ENCODE measurements around the gene NHSL2.

The NHSL2 gene

DNA sequence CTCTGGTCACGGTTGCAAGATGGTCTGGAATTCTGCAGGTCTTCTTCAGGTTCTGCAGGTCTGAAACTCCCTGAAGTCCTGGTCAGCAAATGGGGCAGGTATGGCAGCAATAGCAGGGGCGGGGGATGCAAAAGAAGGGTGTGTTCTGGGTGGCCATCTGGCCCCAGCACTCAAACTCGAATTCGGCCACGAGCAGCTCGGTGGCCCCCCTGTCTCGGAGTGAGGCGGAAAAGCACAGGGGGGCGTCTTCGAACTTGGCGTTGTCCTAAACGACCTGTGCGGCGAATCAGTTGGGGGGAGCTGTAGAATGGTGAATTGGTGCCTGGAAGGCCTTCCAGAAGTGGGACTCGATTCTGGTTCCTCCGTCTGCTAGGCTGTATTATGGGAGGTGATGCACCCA lies 219.0 kb downstream of the NHSL2 start:
- TF ChIP-seq, protein P1, sequence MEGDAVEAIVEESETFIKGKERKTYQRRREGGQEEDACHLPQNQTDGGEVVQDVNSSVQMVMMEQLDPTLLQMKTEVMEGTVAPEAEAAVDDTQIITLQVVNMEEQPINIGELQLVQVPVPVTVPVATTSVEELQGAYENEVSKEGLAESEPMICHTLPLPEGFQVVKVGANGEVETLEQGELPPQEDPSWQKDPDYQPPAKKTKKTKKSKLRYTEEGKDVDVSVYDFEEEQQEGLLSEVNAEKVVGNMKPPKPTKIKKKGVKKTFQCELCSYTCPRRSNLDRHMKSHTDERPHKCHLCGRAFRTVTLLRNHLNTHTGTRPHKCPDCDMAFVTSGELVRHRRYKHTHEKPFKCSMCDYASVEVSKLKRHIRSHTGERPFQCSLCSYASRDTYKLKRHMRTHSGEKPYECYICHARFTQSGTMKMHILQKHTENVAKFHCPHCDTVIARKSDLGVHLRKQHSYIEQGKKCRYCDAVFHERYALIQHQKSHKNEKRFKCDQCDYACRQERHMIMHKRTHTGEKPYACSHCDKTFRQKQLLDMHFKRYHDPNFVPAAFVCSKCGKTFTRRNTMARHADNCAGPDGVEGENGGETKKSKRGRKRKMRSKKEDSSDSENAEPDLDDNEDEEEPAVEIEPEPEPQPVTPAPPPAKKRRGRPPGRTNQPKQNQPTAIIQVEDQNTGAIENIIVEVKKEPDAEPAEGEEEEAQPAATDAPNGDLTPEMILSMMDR (IDR thresholded peaks at IDR 0.05; ENCODE audit: insufficient read depth, low read length, missing control alignments) = no peak
- POLR2A ChIA-PET = no interaction called here
- CTCF ChIA-PET = interaction anchor here (1.0 to 10.8 kb wide), 5 partner anchors 9 to 132 kb away, joined by 3 to 155 read pairs (median 4); no protein-coding TSS in a partner anchor

GRCh38 chrX:72130156-72130761 lies 219.6 kb downstream of the NHSL2 start:
- DNase-seq (ENCODE audit: low read depth, low spot score) = no peak
- ChIA-PET POLR2A (no interaction called here), CTCF (interaction anchor here (1.0 to 10.8 kb wide), 5 partner anchors 9 to 132 kb away, joined by 3 to 155 read pairs (median 4); no protein-coding TSS in a partner anchor)
- TF ChIP-seq, protein P1 (IDR thresholded peaks at IDR 0.05; ENCODE audit: insufficient read depth, low read length, missing control alignments) = no peak
- no peak overlapping the region for H3K4me3 ChIP-seq (ENCODE audit: low read depth, low read length)

More for the DNA sequence above, 219.0 kb downstream of the NHSL2 start:
- no peak for DNase-seq (ENCODE audit: low read depth, low spot score)
- no peak overlapping the region for H3K4me3 ChIP-seq (ENCODE audit: low read depth, low read length)

- peak overlapping the region; percentile 52 for H3K4me3 ChIP-seq (ENCODE audit: low read depth, low read length)
- no peak for DNase-seq (ENCODE audit: low read depth, low spot score)
- CTCF ChIA-PET = interaction anchor here (1.0 to 10.8 kb wide), 5 partner anchors 10 to 133 kb away, joined by 3 to 155 read pairs (median 9); no protein-coding TSS in a partner anchor
- POLR2A ChIA-PET = interaction anchor here (1.4 to 1.8 kb wide), 2 partner anchors 50 to 141 kb away, joined by 4 to 6 read pairs; partner anchors contain the start of gene PIN4
- TF ChIP-seq, protein P1 (IDR thresholded peaks at IDR 0.05; ENCODE audit: insufficient read depth, low read length, missing control alignments) = no peak
Measured at GRCh38 chrX:72130762-72131250, 220.2 kb downstream of the NHSL2 start.

DNA sequence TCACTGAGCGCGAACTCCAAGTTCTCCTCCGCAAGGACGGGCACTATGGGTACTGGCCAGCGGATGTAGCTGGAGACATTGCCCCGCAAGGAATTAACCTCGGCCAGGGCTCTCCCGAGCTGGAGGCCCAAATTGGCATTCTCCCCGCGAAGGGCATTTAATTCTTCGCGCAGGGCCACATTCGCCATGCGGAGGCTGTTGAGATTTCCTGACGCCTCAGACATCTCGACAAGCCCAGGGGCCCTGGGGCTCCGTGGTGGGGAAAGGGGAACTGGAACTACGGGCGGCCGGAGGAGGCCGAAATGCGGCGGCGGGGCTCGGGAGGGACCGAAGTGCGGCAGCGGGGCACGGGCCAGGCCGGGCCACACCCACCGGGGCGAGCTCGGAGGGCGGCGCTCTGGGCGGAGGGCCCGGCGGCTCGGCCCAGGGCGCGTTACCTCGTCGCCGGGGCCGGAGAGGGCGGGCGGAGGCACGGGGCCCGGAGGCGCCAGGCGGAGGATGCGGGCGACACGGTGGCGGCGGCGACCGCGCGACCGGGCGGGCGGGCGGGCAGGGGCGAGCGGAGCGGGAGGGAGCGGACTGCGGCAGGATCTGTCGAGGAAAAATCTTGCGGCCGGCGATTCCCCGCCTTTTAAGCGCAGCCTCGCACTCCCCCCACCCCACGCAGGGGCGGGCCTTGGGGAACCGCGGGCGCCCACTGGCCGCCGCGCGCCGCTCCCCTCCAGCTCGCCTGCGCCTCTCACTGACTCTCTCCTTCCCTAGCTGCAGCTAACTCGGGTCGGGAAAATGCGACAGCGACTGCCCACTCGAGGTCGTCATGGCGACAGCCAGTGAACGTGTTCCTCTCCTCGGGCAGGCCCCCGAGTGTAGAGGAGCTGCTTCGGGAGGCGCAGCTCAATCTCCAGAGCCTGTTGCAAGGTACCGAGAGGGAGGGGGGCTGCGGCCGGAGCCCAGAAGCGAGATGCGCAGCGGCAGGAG lies 221.0 kb downstream of the NHSL2 start, which contains the start of gene RTL5:
Gene RTL5, minus strand, starts transcription at position 599 of the 978 bp plus-strand sequence.
- CTCF ChIA-PET = interaction anchor here (1.3 to 10.8 kb wide), 6 partner anchors 9 to 272 kb away, joined by 3 to 155 read pairs (median 6); no protein-coding TSS in a partner anchor
- TF ChIP-seq, protein P1 (IDR thresholded peaks at IDR 0.05; ENCODE audit: insufficient read depth, low read length, missing control alignments) = peak; percentile 5
- DNase-seq (ENCODE audit: low read depth, low spot score) = peak; percentile 36
- POLR2A ChIA-PET = interaction anchor here (0.5 to 1.8 kb wide), 5 partner anchors 11 to 146 kb away, joined by 3 to 6 read pairs (median 4); partner anchors contain the start of genes PIN4 and RPS4X
- peak within 1 kb of the TSS; percentile 52 for H3K4me3 ChIP-seq (ENCODE audit: low read depth, low read length)

GRCh38 chrX:72132456-72132855 lies 221.8 kb downstream of the NHSL2 start:
- TF ChIP-seq, protein P1 (IDR thresholded peaks at IDR 0.05; ENCODE audit: insufficient read depth, low read length, missing control alignments) = no peak
- ChIA-PET CTCF (interaction anchor here (1.3 to 10.8 kb wide), 6 partner anchors 10 to 273 kb away, joined by 3 to 155 read pairs (median 6); no protein-coding TSS in a partner anchor), POLR2A (interaction anchor here (0.8 to 1.8 kb wide), 4 partner anchors 12 to 143 kb away, joined by 3 to 6 read pairs (median 5); partner anchors contain the start of gene PIN4)
- no peak overlapping the region for H3K4me3 ChIP-seq (ENCODE audit: low read depth, low read length)
- DNase-seq (ENCODE audit: low read depth, low spot score) = no peak
